Measurements from ENCODE around the gene INHBA. TPM values are rescaled to one million over a fixed set of nuclear protein-coding genes. Genes with fewer than 3 reads are reported as not detected.

INHBA gene
- total RNA-seq, 1 experiment from 2014 or later, result 17.3 TPM

DNA sequence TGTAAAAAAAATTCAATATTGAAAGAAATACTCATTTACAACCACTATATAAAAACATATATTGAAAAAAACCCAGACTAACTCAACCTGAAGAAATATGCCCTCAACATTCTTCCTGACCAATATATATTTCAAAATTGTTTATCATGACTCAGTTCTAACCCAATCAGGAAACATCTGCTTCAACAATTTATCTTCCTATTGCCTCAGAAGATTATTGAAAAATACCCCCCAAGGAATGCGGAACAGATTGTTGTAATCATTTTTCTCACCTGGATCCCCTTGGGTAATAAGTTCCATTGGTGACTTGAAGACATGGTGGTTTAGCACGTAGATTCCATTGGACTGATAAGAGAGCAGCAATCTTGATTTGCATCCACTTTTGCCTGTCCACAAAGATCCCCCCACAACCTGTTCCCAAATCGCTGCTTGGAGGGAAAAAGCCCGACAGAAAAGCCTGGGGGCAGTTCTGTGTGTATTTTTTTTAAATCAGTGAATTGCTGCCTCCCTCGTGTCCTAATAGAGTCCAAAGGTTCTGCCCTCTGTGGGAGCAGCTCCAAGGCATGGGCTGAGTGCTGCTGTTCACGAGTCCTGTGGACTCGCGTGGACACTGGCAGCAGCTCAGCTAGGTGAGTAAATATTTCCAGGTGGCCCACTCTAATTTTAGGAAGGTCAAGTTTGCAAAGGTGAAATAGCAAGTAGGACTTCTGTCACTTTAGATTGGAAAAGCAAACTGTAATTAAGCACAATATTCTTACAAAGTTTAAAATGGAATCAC lies 5.9 kb upstream of the INHBA start:
- Histone ChIP-seq H3K4me2 (no peak overlapping the region), H3K9me2 (ENCODE audit: insufficient read depth) (no peaks in the 10 kb centered on the region), H2AFZ (no peak overlapping the region), H3K79me2 (ENCODE audit: low read depth) (no peaks in the 10 kb centered on the region), H3K9me3 (ENCODE audit: insufficient read depth, low read depth) (no peaks in the 10 kb centered on the region; the same call in 1 of the 2 replicates), H3K27ac (no peak overlapping the region), H4K20me1 (ENCODE audit: insufficient read depth) (no peaks in the 10 kb centered on the region), H3K4me3 (no peak overlapping the region), H3K27me3 (ENCODE audit: insufficient read depth, low read depth) (no peaks in the 10 kb centered on the region), H3K36me3 (ENCODE audit: low read depth) (no peaks in the 10 kb centered on the region), H3K4me1 (replicated peaks; ENCODE audit: insufficient read depth) (peaks cover 12% of the 10 kb centered on the region), H3F3A (ENCODE audit: insufficient read depth, low read depth) (no peaks in the 10 kb centered on the region)
- BruUV-seq (replicated peaks), result no TSS peak
- ChIA-PET CTCF (no interaction called here), POLR2A (ENCODE audit: unreplicated experiment) (no interaction called here)
- intact Hi-C loops (cut with micrococcal nuclease; ENCODE audit: unreplicated experiment), result loop anchor here (5.0 to 10.0 kb wide), 3 partner anchors 976 to 1474 kb away; no protein-coding TSS in a partner anchor
- peak in 1 of 2 experiments; percentile 56 for DNase-seq
- TF ChIP-seq EZH2 (IDR thresholded peaks at IDR 0.05; ENCODE audit: low read depth), result no peak
- TF ChIP-seq, protein P1, sequence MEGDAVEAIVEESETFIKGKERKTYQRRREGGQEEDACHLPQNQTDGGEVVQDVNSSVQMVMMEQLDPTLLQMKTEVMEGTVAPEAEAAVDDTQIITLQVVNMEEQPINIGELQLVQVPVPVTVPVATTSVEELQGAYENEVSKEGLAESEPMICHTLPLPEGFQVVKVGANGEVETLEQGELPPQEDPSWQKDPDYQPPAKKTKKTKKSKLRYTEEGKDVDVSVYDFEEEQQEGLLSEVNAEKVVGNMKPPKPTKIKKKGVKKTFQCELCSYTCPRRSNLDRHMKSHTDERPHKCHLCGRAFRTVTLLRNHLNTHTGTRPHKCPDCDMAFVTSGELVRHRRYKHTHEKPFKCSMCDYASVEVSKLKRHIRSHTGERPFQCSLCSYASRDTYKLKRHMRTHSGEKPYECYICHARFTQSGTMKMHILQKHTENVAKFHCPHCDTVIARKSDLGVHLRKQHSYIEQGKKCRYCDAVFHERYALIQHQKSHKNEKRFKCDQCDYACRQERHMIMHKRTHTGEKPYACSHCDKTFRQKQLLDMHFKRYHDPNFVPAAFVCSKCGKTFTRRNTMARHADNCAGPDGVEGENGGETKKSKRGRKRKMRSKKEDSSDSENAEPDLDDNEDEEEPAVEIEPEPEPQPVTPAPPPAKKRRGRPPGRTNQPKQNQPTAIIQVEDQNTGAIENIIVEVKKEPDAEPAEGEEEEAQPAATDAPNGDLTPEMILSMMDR (conservative IDR thresholded peaks at IDR 0.05), result no peak

DNA sequence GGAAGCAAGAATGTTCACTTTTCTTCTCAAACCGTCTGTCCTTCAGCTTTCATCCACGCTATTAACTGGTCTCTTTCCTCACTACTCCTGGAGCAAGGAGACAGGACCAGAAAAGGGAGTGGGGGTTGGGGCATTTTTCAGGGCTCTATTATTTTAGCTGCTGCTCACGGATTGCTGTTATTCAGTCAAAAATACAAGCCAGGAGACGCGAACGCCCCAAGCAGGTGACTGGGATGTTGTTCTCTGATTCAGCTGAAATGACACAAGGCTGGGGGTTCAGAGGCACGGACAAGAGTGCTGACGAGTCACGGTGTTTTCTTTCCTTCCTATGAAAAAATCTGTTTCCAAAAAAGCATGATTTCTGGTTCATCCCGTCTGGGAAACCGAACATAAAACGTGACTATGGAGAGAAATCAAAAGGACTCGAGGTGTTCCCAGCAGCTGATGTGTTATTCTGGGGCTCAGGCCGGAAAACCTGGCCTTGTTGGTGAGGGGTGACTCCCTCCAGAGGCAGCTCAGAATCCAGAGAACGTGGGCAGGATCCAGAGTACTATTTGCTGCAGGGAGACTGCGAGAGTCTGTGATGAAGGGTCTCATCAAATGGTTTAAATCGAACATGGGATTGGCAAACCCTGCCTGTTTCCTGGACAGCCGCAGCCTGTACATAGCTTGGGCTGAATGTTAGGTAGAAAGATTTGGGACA lies 3.5 kb upstream of the INHBA start:
- Histone ChIP-seq H3K27ac (no peak overlapping the region), H3K9me3 (ENCODE audit: insufficient read depth, low read depth) (no peaks in the 10 kb centered on the region; the same call in 1 of the 2 replicates), H4K20me1 (ENCODE audit: insufficient read depth) (no peaks in the 10 kb centered on the region), H3F3A (ENCODE audit: insufficient read depth, low read depth) (peaks cover 19% of the 10 kb centered on the region), H3K4me1 (replicated peaks; ENCODE audit: insufficient read depth) (peaks cover 36% of the 10 kb centered on the region), H3K9me2 (ENCODE audit: insufficient read depth) (no peaks in the 10 kb centered on the region), H3K36me3 (ENCODE audit: low read depth) (no peaks in the 10 kb centered on the region), H3K79me2 (ENCODE audit: low read depth) (peaks cover 13% of the 10 kb centered on the region), H3K4me2 (no peak overlapping the region), H3K27me3 (ENCODE audit: insufficient read depth, low read depth) (no peaks in the 10 kb centered on the region), H2AFZ (no peak overlapping the region), H3K4me3 (no peak overlapping the region)
- no TSS peak for BruUV-seq (replicated peaks)
- intact Hi-C loops (cut with micrococcal nuclease; ENCODE audit: unreplicated experiment), result loop anchor here (5.0 to 10.0 kb wide), 3 partner anchors 974 to 1472 kb away; no protein-coding TSS in a partner anchor
- ChIA-PET CTCF (interaction anchor here (1.7 kb wide), 1 partner anchor 703 kb away, joined by 12 read pairs; no protein-coding TSS in a partner anchor), POLR2A (ENCODE audit: unreplicated experiment) (interaction anchor here (0.5 kb wide), 1 partner anchor 703 kb away, joined by 7 read pairs; no protein-coding TSS in a partner anchor)
- TF ChIP-seq EZH2 (IDR thresholded peaks at IDR 0.05; ENCODE audit: low read depth), result no peak
- TF ChIP-seq, protein P1 (conservative IDR thresholded peaks at IDR 0.05), result no peak
- no peak for DNase-seq

Measured in PC-9 (cell line).